HG03439 (cell line): ENCODE data around the gene TOR3A.

Source experiments
- ATAC-seq: cut with Tn5 transposase; IDR thresholded peaks from one replicate; pipeline ENCODE4 v1.9.1; 2021; ENCODE audit warnings: mild to moderate bottlenecking, moderate library complexity; ENCODE audit not compliant: unreplicated experiment

The TOR3A gene

GRCh38 chr1:179061360-179062282 is 20.2 kb upstream of the TOR3A start:
- ATAC-seq, result no peak

- ATAC-seq, result no peak
Observed at GRCh38 chr1:179066471-179066870, 15.4 kb upstream of the TOR3A start.

- no peak for ATAC-seq
Observed at GRCh38 chr1:179077396-179077795, 4.5 kb upstream of the TOR3A start.

- no peak for ATAC-seq
Observed at GRCh38 chr1:179079113-179079761, 2.6 kb upstream of the TOR3A start.

GRCh38 chr1:179080866-179081686 is 794 bp upstream of the TOR3A start:
- ATAC-seq, result peak; percentile 23

GRCh38 chr1:179082333-179082998 is 596 bp downstream of the TOR3A start:
- ATAC-seq, result peak; percentile 14

GRCh38 chr1:179082999-179083335 is 1.1 kb downstream of the TOR3A start:
- no peak for ATAC-seq

- ATAC-seq, result no peak
Observed at GRCh38 chr1:179083533-179083932, 1.7 kb downstream of the TOR3A start.

- ATAC-seq, result no peak
Observed at GRCh38 chr1:179087665-179088064, 5.8 kb downstream of the TOR3A start.

- ATAC-seq, result no peak
Observed at GRCh38 chr1:179089827-179090482, 8.1 kb downstream of the TOR3A start.

GRCh38 chr1:179090522-179090921 is 8.7 kb downstream of the TOR3A start:
- ATAC-seq, result no peak

GRCh38 chr1:179090923-179091322 is 9.1 kb downstream of the TOR3A start:
- no peak for ATAC-seq

- ATAC-seq, result no peak
Observed at GRCh38 chr1:179091691-179092165, 9.9 kb downstream of the TOR3A start.

GRCh38 chr1:179092896-179093461 is 11.1 kb downstream of the TOR3A start:
- no peak for ATAC-seq

GRCh38 chr1:179094818-179095217 is 12.9 kb downstream of the TOR3A start:
- ATAC-seq, result no peak

- no peak for ATAC-seq
Observed at GRCh38 chr1:179095377-179095776, 13.5 kb downstream of the TOR3A start.

GRCh38 chr1:179095924-179096323 is 14.1 kb downstream of the TOR3A start:
- ATAC-seq, result no peak

GRCh38 chr1:179099891-179100290 is 18.0 kb downstream of the TOR3A start:
- no peak for ATAC-seq

GRCh38 chr1:179101566-179101965 is 19.7 kb downstream of the TOR3A start:
- no peak for ATAC-seq

- no peak for ATAC-seq
Observed at GRCh38 chr1:179103999-179104398, 22.1 kb downstream of the TOR3A start.
